22Rv1 (cell line): ENCODE measurements around the gene ST3GAL6.

Source experiments
- CTCF ChIP-seq: fragments of 450-650 bp; IDR thresholded peaks from 2 replicates; pipeline ENCODE4 v1.5.1; 2017; ENCODE audit warnings: mild to moderate bottlenecking
- ZFX ChIP-seq: fragments of 450-650 bp; IDR thresholded peaks from 2 replicates; pipeline ENCODE4 v1.6.1; 2017; ENCODE audit warnings: antibody characterized with exemption, borderline replicate concordance

- no peak for TF ChIP-seq ZFX
- no peak for TF ChIP-seq CTCF
Measured at GRCh38 chr3:98791341-98792325, 28.5 kb downstream of the ST3GAL6 start.
